GM18520 (cell line): Measurements from ENCODE around the gene CDK18.
A peak's percentile ranks its signal among the peaks of the same experiment; 100 is the strongest.

Experiments used
- ATAC-seq: cut with Tn5 transposase; IDR thresholded peaks from one replicate; pipeline ENCODE4 v1.9.1; 2021; ENCODE audit not compliant: unreplicated experiment

Gene CDK18

GRCh38 chr1:205521686-205522085, 17.2 kb downstream of the CDK18 start:
- no peak for ATAC-seq

DNA sequence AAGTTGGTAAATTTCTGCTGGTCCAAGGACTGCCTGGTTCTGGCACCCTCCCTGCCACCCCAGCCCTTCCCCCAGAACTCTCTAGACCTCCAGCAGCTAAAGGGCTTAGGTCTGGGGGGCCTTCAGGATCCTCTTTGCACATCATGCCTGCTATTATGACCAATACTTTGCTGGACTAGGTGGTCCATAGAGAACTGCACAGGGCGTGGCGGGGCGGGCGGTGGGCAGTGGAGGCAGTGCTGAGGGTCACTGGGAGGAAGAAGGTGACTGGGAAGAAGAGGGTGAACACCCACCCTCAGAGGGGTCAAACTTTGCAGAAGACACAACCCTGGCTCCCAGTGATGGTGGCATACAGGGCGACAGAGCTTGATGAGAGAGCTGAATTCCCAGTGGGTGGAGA, 18.2 kb downstream of the CDK18 start:
- ATAC-seq = no peak

GRCh38 chr1:205523261-205523890, 18.9 kb downstream of the CDK18 start:
- no peak for ATAC-seq

- no peak for ATAC-seq
These were observed 19.7 kb downstream of the CDK18 start for GRCh38 chr1:205523891-205524793.

GRCh38 chr1:205524794-205525101, 20.3 kb downstream of the CDK18 start:
- ATAC-seq = no peak

- no peak for ATAC-seq
These were observed 21.2 kb downstream of the CDK18 start for GRCh38 chr1:205525495-205526285.

DNA sequence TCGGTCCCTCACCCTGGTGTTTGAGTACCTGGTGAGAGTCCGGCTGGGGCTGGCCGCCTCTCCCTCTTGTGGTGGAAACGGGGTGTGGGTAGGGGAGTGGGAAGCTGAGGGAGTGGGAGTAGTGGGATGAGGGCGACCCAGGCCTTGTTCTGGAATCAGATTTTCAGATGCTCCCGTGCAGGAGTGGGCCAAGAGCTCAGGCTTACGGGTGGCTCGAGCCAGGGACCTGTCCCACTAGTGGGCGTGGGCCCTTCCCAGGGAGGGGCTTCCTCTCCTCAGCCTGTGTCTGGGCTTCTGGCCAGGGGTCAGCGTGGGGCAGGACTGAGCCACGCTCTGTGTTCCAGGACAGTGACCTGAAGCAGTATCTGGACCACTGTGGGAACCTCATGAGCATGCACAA, 22.0 kb downstream of the CDK18 start:
- ATAC-seq = no peak

GRCh38 chr1:205527931-205528330, 23.5 kb downstream of the CDK18 start:
- no peak for ATAC-seq

- ATAC-seq = no peak
These were observed 24.0 kb downstream of the CDK18 start for GRCh38 chr1:205528446-205528886.

- peak; percentile 43 for ATAC-seq
These were observed 24.7 kb downstream of the CDK18 start for GRCh38 chr1:205528887-205529825.

DNA sequence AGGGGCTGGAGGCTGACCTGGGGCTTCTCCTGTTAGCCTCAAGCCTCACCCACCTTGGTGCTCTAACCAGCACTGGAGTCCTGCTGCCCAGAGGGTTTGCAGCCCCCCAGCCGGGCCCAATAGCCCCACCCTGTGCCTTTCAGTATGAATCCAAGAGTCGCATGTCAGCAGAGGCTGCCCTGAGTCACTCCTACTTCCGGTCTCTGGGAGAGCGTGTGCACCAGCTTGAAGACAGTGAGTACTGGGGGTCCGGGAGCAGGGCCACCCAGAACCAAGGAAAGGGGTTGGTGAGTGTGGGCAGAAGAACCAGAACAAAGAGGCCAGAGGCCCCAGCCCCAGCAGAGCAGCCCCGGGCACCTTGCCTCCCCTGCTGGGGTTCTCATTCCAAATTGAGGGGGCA, 25.6 kb downstream of the CDK18 start:
- ATAC-seq = no peak

- no peak for ATAC-seq
These were observed 26.9 kb downstream of the CDK18 start for GRCh38 chr1:205531191-205532025.

DNA sequence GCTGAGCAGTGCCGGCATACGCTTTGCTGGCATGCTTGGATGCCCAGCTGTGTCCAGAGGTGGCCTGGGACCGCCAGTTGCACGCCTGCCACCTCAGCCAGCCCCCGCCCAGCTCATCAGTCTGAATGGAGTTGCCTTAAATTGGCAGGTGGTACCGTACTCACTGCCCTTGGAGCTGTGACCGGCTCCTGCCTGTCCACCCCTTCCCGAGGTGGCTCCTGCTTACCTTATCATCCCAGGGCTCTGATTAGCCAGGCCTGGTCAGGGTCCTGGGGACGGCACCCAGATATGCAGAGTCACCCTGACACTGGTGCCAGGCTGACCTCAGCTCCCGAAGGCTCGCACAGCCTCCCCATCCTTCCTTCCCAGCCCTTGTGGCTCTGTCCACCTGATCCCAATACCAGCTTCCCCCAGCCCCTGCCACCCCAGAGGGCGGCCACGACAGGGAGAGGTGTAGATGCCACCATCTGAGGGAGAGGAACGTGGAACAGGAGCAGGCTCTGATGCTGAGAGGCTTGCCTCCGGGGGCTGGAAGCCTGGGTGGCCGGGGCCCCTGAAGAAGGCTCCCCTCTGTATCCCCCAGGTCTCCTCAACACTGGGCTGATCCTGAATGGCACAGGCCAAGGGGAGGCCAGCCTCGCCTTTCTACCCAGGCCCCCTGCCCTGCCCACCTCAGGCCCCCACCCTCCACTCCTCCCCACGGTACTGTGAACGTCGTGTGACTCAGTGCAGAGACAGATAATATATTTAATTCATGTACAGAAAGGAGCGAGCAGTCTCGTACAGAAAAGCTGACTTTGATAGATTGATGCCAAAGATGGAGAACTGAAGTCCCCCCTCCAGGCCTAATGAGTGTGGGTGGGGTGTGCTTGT, 27.8 kb downstream of the CDK18 start:
- ATAC-seq = no peak

- no peak for ATAC-seq
These were observed 28.7 kb downstream of the CDK18 start for GRCh38 chr1:205532996-205533735.

- ATAC-seq = no peak
These were observed 29.4 kb downstream of the CDK18 start for GRCh38 chr1:205533748-205534443.

- no peak for ATAC-seq
These were observed 30.0 kb downstream of the CDK18 start for GRCh38 chr1:205534444-205534985.

- ATAC-seq = no peak
These were observed 30.6 kb downstream of the CDK18 start for GRCh38 chr1:205535096-205535495.
